K562 (cell line): ENCODE measurements around the gene ANKRD13D. TPM values are rescaled to one million over a fixed set of nuclear protein-coding genes. Genes with fewer than 3 reads are reported as not detected.
A peak's percentile ranks its signal among the peaks of the same experiment; 100 is the strongest.

Experiments used
- ARID2 ChIP-seq: fragments of 450-650 bp; IDR thresholded peaks from 2 replicates; pipeline ENCODE4 v1.6.1; 2017; ENCODE audit warnings: antibody characterized with exemption, mild to moderate bottlenecking
- GATAD2B ChIP-seq: fragments of 450-650 bp; IDR thresholded peaks from 2 replicates; pipeline ENCODE4 v1.6.1; 2017; ENCODE audit warnings: mild to moderate bottlenecking, borderline replicate concordance
- HDAC2 ChIP-seq: fragments of 450-650 bp; IDR thresholded peaks from 2 replicates; pipeline ENCODE4 v1.6.1; 2016; ENCODE audit warnings: mild to moderate bottlenecking
- HDAC6 ChIP-seq: IDR thresholded peaks from 2 replicates; pipeline ENCODE4 v1.6.1; 2012; ENCODE audit warnings: low read depth, mild to moderate bottlenecking, control low read depth, inconsistent platforms, low read length, moderate library complexity
- KAT8 ChIP-seq: fragments of 450-650 bp; IDR thresholded peaks from 2 replicates; pipeline ENCODE4 v1.6.1; 2016; ENCODE audit warnings: low read depth, mild to moderate bottlenecking
- MGA ChIP-seq: fragments of 450-650 bp; IDR thresholded peaks from 2 replicates; pipeline ENCODE4 v1.6.1; 2016; ENCODE audit warnings: mild to moderate bottlenecking, moderate library complexity
- NFYB ChIP-seq: IDR thresholded peaks from 2 replicates; pipeline ENCODE4 v1.6.1; 2011; ENCODE audit warnings: mild to moderate bottlenecking, moderate library complexity; ENCODE audit not compliant: insufficient read length; ENCODE audit errors: extremely low read depth
- PYGO2 ChIP-seq: fragments of 450-650 bp; IDR thresholded peaks from 2 replicates; pipeline ENCODE4 v1.6.1; 2016; ENCODE audit warnings: mild to moderate bottlenecking, missing genetic modification characterization, moderate library complexity, missing compliant biosample characterization
- RAD21 ChIP-seq, 2 experiments: fragments of 250-450 bp in 1 of 2; fragments of 450-650 bp in 1 of 2; sonication (Bioruptor Pico) in 1 of 2; formaldehyde crosslinking in 1 of 2; IDR thresholded peaks in 1 of 2; conservative IDR thresholded peaks in 1 of 2; 2 replicates each; pipeline versions ENCODE4 v1.4.0 to v1.8.0; 2020 to 2022; ENCODE audit warnings: mild to moderate bottlenecking in 2 of 2, moderate library complexity in 1 of 2
- TEAD4 ChIP-seq, 2 experiments: sonication (generic) in 1 of 2; formaldehyde crosslinking in 1 of 2; IDR thresholded peaks; 2 replicates each; pipeline versions ENCODE4 v1.6.1 to v1.8.0; 2012 to 2022; ENCODE audit warnings: borderline replicate concordance in 1 of 2, inconsistent platforms in 1 of 2, low read length in 1 of 2, mild to moderate bottlenecking in 1 of 2, missing genetic modification reagents in 1 of 2
- ZNF445 ChIP-seq: fragments of 250-450 bp; sonication (Bioruptor Pico); IDR thresholded peaks from 2 replicates; pipeline ENCODE4 v1.4.0; 2020; ENCODE audit warnings: low read depth, mild to moderate bottlenecking, moderate library complexity
- polyA plus RNA-seq, 8 experiments: library from polyadenylated mRNA; depleted of rRNA in 4 of 8; stranded (reverse) in 5 of 8; unstranded in 3 of 8; fragments of >200 nt; fragmentation: Nextera tagmentation in 2 of 8; fragmentation: Illumina TruSeq in 1 of 8; extraction: Ambion mirVana in 2 of 8; extraction: Trizol in 1 of 8; gene quantifications; 2 replicates each; pipeline versions ENCODE4 v1.2.1 to v1.2.3, GENCODE V29; 2011 to 2014; ENCODE audit warnings: inconsistent platforms in 1 of 8, missing spikeins in 1 of 8
- total RNA-seq, 7 experiments: library from RNA; depleted of rRNA in 6 of 7; stranded (reverse); fragments of >200 nt in 6 of 7; fragmentation: Illumina TruSeq in 2 of 7; extraction: Trizol in 2 of 7; gene quantifications; 2 replicates each; pipeline versions ENCODE4 v1.2.1 to v1.2.3, GENCODE V29; 2011 to 2021; ENCODE audit warnings: low replicate concordance in 1 of 7
- TF ChIP-seq, protein P1 (sequence below): sonication (generic); formaldehyde crosslinking; IDR thresholded peaks from 2 replicates; pipeline ENCODE4 v1.9.0; 2022; ENCODE audit warnings: mild to moderate bottlenecking, missing genetic modification reagents
- TF ChIP-seq, protein P2 (sequence below): sonication (generic); formaldehyde crosslinking; IDR thresholded peaks from 2 replicates; pipeline ENCODE4 v1.5.0; 2020; ENCODE audit warnings: missing genetic modification reagents

The ANKRD13D gene
- total and polyA plus RNA-seq, 9 of the 15 experiments (the other 6 are each of a cell fraction or from before 2014, with no cell fraction given) = 0.94 to 40.9 (median 22.4) TPM

DNA sequence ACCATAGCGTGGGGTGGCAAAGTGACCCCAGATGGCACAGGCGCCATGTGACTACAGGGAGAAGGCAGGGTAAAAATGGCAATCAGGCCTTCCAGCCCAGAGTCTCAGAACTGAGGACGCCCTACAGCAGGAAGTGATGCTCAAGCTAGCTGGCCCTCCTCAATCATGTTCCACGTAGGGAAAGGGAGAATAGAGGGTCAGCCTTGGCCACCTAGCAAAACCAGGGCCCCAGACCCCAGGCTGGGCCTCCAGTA lies 978 bp upstream of the ANKRD13D start (continued):
- TF ChIP-seq MGA (no peak), NFYB (no peak), ZNF445 (CRISPR knock-in tag) (no peak), TEAD4 (IDR thresholded peaks at IDR 0.05; ENCODE audit: low read length) (no peak), TEAD4 (CRISPR knock-in tag; IDR thresholded peaks at IDR 0.05; ENCODE audit: borderline replicate concordance) (no peak), PYGO2 (tag) (no peak), HDAC6 (no peak), ARID2 (no peak), KAT8 (no peak), GATAD2B (no peak), HDAC2 (0 out of 2 replicates have a peak, but pooled peaks have one; percentile 16), RAD21 (CRISPR knock-in tag; conservative IDR thresholded peaks at IDR 0.05 in 1 of 2, IDR thresholded peaks at IDR 0.05 in 1 of 2) (no peak)
- TF ChIP-seq, protein P1, sequence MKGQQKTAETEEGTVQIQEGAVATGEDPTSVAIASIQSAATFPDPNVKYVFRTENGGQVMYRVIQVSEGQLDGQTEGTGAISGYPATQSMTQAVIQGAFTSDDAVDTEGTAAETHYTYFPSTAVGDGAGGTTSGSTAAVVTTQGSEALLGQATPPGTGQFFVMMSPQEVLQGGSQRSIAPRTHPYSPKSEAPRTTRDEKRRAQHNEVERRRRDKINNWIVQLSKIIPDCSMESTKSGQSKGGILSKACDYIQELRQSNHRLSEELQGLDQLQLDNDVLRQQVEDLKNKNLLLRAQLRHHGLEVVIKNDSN (CRISPR knock-in tag) = peak; percentile 59
- TF ChIP-seq, protein P2, sequence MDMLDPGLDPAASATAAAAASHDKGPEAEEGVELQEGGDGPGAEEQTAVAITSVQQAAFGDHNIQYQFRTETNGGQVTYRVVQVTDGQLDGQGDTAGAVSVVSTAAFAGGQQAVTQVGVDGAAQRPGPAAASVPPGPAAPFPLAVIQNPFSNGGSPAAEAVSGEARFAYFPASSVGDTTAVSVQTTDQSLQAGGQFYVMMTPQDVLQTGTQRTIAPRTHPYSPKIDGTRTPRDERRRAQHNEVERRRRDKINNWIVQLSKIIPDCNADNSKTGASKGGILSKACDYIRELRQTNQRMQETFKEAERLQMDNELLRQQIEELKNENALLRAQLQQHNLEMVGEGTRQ (CRISPR knock-in tag) = peak; percentile 42; the same call in 1 of the 2 replicates
